Spleen (tissue), 11 donors: ENCODE measurements around the gene TSPAN19. TPM values are rescaled to one million over a fixed set of nuclear protein-coding genes. Genes with fewer than 3 reads are reported as not detected.

ENCODE experiments used
- DNase-seq: peaks from one replicate; pipeline ENCODE4 v3.0.0-alpha.2; 2020
- H3K27ac ChIP-seq, 8 donors: fragments of 200-600 bp; sonication (generic) in 7 of 8; 1 replicate in 4 of 8; 2 replicates in 4 of 8; pipeline versions ENCODE4 v1.5.0 to v1.8.0; 2016 to 2021; ENCODE audit warnings: inconsistent platforms in 4 of 8, mild to moderate bottlenecking in 4 of 8, moderate library complexity in 1 of 8
- H3K27me3 ChIP-seq, 7 donors: fragments of 200-600 bp; sonication (generic) in 6 of 7; replicated peaks in 1 of 7; 1 replicate in 4 of 7; 2 replicates in 3 of 7; pipeline versions ENCODE4 v1.5.0 to v1.8.0; 2016 to 2021; ENCODE audit warnings: inconsistent platforms in 3 of 7, mild to moderate bottlenecking in 1 of 7
- H3K36me3 ChIP-seq, 6 donors: fragments of 200-600 bp; sonication (generic) in 5 of 6; 1 replicate in 4 of 6; 2 replicates in 2 of 6; pipeline versions ENCODE4 v1.5.0 to v1.8.0; 2016 to 2021; ENCODE audit warnings: inconsistent platforms in 2 of 6
- H3K4me1 ChIP-seq, 6 donors: fragments of 200-600 bp; sonication (generic) in 5 of 6; 1 replicate in 3 of 6; 2 replicates in 3 of 6; pipeline versions ENCODE4 v1.5.0 to v1.8.0; 2016 to 2021; ENCODE audit warnings: inconsistent platforms in 3 of 6
- H3K4me3 ChIP-seq, 8 donors: fragments of 200-600 bp; sonication (generic) in 7 of 8; 1 replicate in 4 of 8; 2 replicates in 4 of 8; pipeline versions ENCODE4 v1.5.0 to v1.8.0; 2016 to 2021; ENCODE audit warnings: inconsistent platforms in 4 of 8, mild to moderate bottlenecking in 4 of 8, moderate library complexity in 2 of 8
- H3K9me3 ChIP-seq, 8 donors: fragments of 200-600 bp; sonication (generic) in 7 of 8; 1 replicate in 4 of 8; 2 replicates in 4 of 8; pipeline versions ENCODE4 v1.5.0 to v1.8.0; 2016 to 2021; ENCODE audit warnings: inconsistent platforms in 4 of 8
- CTCF ChIP-seq, 11 experiments: fragments of 200-600 bp in 7 of 11; fragments of 450-650 bp in 4 of 11; sonication (generic) in 4 of 11; IDR thresholded peaks in 8 of 11; conservative IDR thresholded peaks in 3 of 11; 1 replicate in 7 of 11; 2 replicates in 4 of 11; pipeline versions ENCODE4 v1.4.0 to v1.8.0; 2016 to 2021; ENCODE audit warnings: antibody characterized with exemption in 11 of 11, inconsistent platforms in 4 of 11, mild to moderate bottlenecking in 1 of 11
- POLR2A ChIP-seq, 3 donors: fragments of 450-650 bp; IDR thresholded peaks; one replicate each; pipeline ENCODE4 v1.5.1; 2017; ENCODE audit warnings: antibody characterized with exemption in 3 of 3, mild to moderate bottlenecking in 1 of 3
- POLR2AphosphoS5 ChIP-seq, 3 donors: sonication (generic); formaldehyde crosslinking; IDR thresholded peaks; one replicate each; pipeline ENCODE4 v1.5.1; 2017; ENCODE audit warnings: antibody characterized with exemption in 3 of 3
- WGBS, 5 donors: extraction: QIAGEN DNeasy Blood & Tissue Kit in 3 of 5; methylation state at CpG; one replicate each; pipeline versions ENCODE4 v1.1.5 to v1.1.7; 2013 to 2018; 5-methylcytosine and 5-hydroxymethylcytosine counted together
- intact Hi-C: fragments of 100-400 bp; cut with DNase I; formaldehyde crosslinking; loops from one replicate; pipeline ENCODE4 v1.15.0; 2023; ENCODE audit warnings: low total_unique reads
- polyA plus RNA-seq, 3 donors: library from polyadenylated mRNA; stranded (reverse); fragments of 200-250 nt; gene quantifications; one replicate each; pipeline ENCODE4 v1.2.1, GENCODE V29; 2013
- total RNA-seq, 7 donors: library from RNA; depleted of rRNA in 3 of 7; stranded (reverse); fragments of >200 nt in 3 of 7; fragmentation: NEBNext Ultra II Directional in 4 of 7; extraction: Animal tissue kit (Norgen Biotek cat#: 25700) in 4 of 7; gene quantifications; one replicate each; pipeline versions ENCODE4 v1.1.0 to v1.2.1, GENCODE V29; 2016 to 2021
- donor health status: healthy with polysubstance abuse.
- donor health status: DM: no; HTN: no; CAD: no; lungs with moderate emphysema.
- donor health status: DM: no; HTN: no; CAD: no.
- donor health status: Bipolar disorder and iron deficiency.
- donor health status: healthy.
- donor health status: DM: no; HTN: no; CAD: no.
- donor health status: DM: yes; HTN: yes; CAD: no.

Gene TSPAN19
- total and polyA plus RNA-seq, 10 donors: 0.11 to 1.1 (median 0.51) TPM; not detected in 5

- TF ChIP-seq CTCF (IDR thresholded peaks at IDR 0.05 in 8 of 11, conservative IDR thresholded peaks at IDR 0.05 in 3 of 11): no peak
- TF ChIP-seq POLR2AphosphoS5 (IDR thresholded peaks at IDR 0.05): no peak
- TF ChIP-seq POLR2A (IDR thresholded peaks at IDR 0.05): no peak
- intact Hi-C loops: no loop called here
- Histone ChIP-seq H3K9me3 (no peaks in the 10 kb centered on the region), H3K4me3 (no peak overlapping the region), H3K36me3 (no peaks in the 10 kb centered on the region), H3K27ac (no peak overlapping the region), H3K4me1 (no peaks in the 10 kb centered on the region), H3K27me3 (no peaks in the 10 kb centered on the region)
- 62 to 73% (median 69%) methylated on average over 2 of the region's 2 CpGs for WGBS, 5 donors
- DNase-seq: no peak
Observed at GRCh38 chr12:84986117-84986516, 50.0 kb downstream of the TSPAN19 start.

- TF ChIP-seq POLR2A (IDR thresholded peaks at IDR 0.05) (no peak), POLR2AphosphoS5 (IDR thresholded peaks at IDR 0.05) (no peak), CTCF (IDR thresholded peaks at IDR 0.05 in 8 of 11, conservative IDR thresholded peaks at IDR 0.05 in 3 of 11) (no peak)
- Histone ChIP-seq H3K9me3 (no peaks in the 10 kb centered on the region), H3K36me3 (no peaks in the 10 kb centered on the region), H3K27ac (no peak overlapping the region), H3K27me3 (no peaks in the 10 kb centered on the region), H3K4me3 (no peak overlapping the region), H3K4me1 (no peaks in the 10 kb centered on the region)
- intact Hi-C loops: no loop called here
- no peak for DNase-seq
- 65 to 81% (median 67%) methylated on average over 3 of the region's 3 CpGs for WGBS, 5 donors
Observed at GRCh38 chr12:84983289-84983688, 52.8 kb downstream of the TSPAN19 start.

- H3K9me3 ChIP-seq: no peaks in the 10 kb centered on the region
Observed at GRCh38 chr12:84982888-84983287, 53.2 kb downstream of the TSPAN19 start.

GRCh38 chr12:84978921-84979320, 57.2 kb downstream of the TSPAN19 start:
- WGBS, 5 donors: 31 to 65% (median 52%) methylated on average over 1 of the region's 1 CpG
- Histone ChIP-seq H3K4me1 (no peaks in the 10 kb centered on the region), H3K4me3 (no peak overlapping the region), H3K36me3 (no peaks in the 10 kb centered on the region), H3K27ac (no peak overlapping the region), H3K9me3 (peaks cover 0 to 5% (median 0%) of the 10 kb centered on the region in 8 donors), H3K27me3 (no peaks in the 10 kb centered on the region)
- TF ChIP-seq POLR2AphosphoS5 (IDR thresholded peaks at IDR 0.05): no peak
- TF ChIP-seq POLR2A (IDR thresholded peaks at IDR 0.05): no peak
- no peak for TF ChIP-seq CTCF (IDR thresholded peaks at IDR 0.05 in 8 of 11, conservative IDR thresholded peaks at IDR 0.05 in 3 of 11)
- DNase-seq: no peak
- intact Hi-C loops: no loop called here

More at GRCh38 chr12:84982888-84983287, 53.2 kb downstream of the TSPAN19 start:
- WGBS, 5 donors: 82 to 100% (median 91%) methylated on average over 1 of the region's 1 CpG
- Histone ChIP-seq H3K27ac (no peak overlapping the region), H3K4me3 (no peak overlapping the region), H3K4me1 (no peaks in the 10 kb centered on the region), H3K27me3 (no peaks in the 10 kb centered on the region), H3K36me3 (no peaks in the 10 kb centered on the region)
- TF ChIP-seq POLR2AphosphoS5 (IDR thresholded peaks at IDR 0.05): no peak
- no peak for TF ChIP-seq CTCF (IDR thresholded peaks at IDR 0.05 in 8 of 11, conservative IDR thresholded peaks at IDR 0.05 in 3 of 11)
- no peak for TF ChIP-seq POLR2A (IDR thresholded peaks at IDR 0.05)
- intact Hi-C loops: no loop called here
- DNase-seq: no peak
